Esophagus squamous epithelium (tissue), 4 donors: ENCODE data around the gene TRIM26.

Source experiments
- POLR2A ChIP-seq, 4 donors: fragments of 450-650 bp; IDR thresholded peaks; one replicate each; pipeline ENCODE4 v1.6.1; 2017; ENCODE audit warnings: antibody characterized with exemption in 4 of 4, mild to moderate bottlenecking in 4 of 4, moderate library complexity in 3 of 4
- TF ChIP-seq, protein P1 (sequence below), 6 experiments: fragments of 450-650 bp in 4 of 6; fragments of 200-600 bp in 2 of 6; sonication (generic) in 2 of 6; IDR thresholded peaks; one replicate each; pipeline ENCODE4 v1.5.1; 2016 to 2019; ENCODE audit warnings: antibody characterized with exemption in 6 of 6, mild to moderate bottlenecking in 4 of 6, moderate library complexity in 4 of 6

DNA sequence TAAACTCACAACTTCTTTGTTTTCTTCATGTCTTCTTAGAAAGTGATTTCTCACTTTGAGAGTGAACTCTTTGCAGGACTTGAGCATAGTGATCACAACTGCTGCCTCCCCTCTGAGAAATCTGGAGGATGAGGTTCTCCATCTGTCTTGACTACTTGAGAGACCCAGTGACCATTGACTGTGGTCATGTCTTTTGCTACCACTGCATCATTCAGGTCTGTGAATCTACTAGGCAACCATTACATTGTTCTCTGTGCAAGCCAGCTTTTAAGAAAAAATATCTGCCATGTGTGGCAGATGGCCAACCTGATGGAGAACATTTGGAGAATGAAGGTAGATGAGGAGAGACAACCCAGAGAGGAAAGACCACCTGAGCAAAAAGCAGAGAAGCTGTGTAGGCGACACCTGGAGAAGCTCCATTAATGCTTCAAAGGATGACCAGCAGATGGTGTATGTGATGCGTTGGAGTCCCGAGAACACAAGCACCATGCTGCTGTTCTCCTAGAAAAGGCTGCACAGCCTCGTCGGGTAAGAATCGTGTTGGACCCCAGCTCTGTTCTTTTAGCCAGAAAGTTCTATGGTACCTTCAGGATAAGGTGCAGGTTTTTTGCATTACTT is 25.1 kb upstream of the TRIM26 start:
- TF ChIP-seq, protein P1, sequence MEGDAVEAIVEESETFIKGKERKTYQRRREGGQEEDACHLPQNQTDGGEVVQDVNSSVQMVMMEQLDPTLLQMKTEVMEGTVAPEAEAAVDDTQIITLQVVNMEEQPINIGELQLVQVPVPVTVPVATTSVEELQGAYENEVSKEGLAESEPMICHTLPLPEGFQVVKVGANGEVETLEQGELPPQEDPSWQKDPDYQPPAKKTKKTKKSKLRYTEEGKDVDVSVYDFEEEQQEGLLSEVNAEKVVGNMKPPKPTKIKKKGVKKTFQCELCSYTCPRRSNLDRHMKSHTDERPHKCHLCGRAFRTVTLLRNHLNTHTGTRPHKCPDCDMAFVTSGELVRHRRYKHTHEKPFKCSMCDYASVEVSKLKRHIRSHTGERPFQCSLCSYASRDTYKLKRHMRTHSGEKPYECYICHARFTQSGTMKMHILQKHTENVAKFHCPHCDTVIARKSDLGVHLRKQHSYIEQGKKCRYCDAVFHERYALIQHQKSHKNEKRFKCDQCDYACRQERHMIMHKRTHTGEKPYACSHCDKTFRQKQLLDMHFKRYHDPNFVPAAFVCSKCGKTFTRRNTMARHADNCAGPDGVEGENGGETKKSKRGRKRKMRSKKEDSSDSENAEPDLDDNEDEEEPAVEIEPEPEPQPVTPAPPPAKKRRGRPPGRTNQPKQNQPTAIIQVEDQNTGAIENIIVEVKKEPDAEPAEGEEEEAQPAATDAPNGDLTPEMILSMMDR (IDR thresholded peaks at IDR 0.05) = peak in 1 of 6 experiments; percentile 39
- no peak for TF ChIP-seq POLR2A (IDR thresholded peaks at IDR 0.05)
